CD4-positive, alpha-beta T cell treated with Interleukin-17A for 1 hour (primary cell): Measurements from ENCODE around the gene TEF.
"Not testable (repeated sequence)": the region's sequence is repeated elsewhere in the genome, so short reads cannot be mapped to it uniquely, and the experiment has no call there.

Experiments used
- DNase-seq: peaks from one replicate; pipeline ENCODE4 v3.0.0-alpha.2; 2020

Gene TEF

GRCh38 chr22:41383085-41383484 lies 1.3 kb downstream of the TEF start:
- no peak for DNase-seq

DNA sequence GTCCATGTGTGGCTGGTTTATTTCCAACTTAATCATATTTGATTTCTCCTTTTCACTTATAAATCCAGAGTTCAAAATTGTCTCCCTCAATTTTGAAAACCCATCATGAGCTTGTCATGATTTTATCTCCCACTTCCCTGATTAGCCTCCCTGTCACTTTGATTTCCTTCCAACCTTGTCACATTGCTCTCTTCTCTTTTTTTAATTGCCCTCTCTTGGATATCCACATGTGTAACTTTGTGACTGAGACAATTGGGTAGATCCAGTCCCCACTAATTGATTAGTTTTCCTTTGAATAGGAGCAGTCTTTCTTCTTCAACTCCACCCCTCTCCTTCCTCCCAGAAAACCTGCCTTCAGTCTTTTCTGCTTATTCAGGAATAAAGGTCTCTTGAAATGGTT lies 2.4 kb downstream of the TEF start:
- no peak for DNase-seq

- no peak for DNase-seq
Measured at GRCh38 chr22:41387341-41387740, 5.6 kb downstream of the TEF start.

- DNase-seq: no peak
Measured at GRCh38 chr22:41394012-41394356, 12.2 kb downstream of the TEF start.

- no peak for DNase-seq
Measured at GRCh38 chr22:41395531-41396240, 13.9 kb downstream of the TEF start.

DNA sequence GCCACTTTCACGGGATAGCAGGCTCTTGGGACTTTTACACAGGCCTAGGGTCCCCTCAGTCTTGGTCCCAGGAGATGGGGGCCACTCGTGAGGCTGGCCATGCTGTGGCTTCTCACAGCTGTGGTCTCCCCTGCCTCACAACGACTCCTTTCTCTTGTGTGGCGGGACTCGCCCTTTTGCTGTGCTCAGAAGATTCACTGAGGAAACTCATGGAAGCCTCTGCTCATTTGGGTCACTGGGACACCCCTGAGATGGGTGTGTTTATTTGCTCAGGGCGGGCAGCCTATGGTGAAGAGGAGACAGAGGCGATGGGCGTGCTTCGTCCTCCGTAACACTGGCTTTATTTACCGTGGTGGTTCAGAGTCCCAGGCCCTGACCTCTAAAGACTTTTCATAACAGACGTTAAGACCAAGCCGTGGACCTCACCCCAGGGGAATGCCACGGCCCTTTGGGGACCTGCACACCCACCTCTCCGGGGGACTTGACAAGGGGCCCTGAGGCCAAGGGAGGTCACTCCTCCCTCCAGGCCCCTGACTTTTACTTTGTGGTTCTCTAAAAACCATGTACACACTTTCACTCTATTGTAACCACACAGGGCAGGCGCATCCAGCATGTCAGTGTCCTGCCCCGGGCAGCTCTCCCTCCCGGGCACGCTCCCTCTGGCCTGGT lies 15.5 kb downstream of the TEF start:
- no peak for DNase-seq

GRCh38 chr22:41398921-41399320 lies 17.2 kb downstream of the TEF start:
- no peak for DNase-seq

DNA sequence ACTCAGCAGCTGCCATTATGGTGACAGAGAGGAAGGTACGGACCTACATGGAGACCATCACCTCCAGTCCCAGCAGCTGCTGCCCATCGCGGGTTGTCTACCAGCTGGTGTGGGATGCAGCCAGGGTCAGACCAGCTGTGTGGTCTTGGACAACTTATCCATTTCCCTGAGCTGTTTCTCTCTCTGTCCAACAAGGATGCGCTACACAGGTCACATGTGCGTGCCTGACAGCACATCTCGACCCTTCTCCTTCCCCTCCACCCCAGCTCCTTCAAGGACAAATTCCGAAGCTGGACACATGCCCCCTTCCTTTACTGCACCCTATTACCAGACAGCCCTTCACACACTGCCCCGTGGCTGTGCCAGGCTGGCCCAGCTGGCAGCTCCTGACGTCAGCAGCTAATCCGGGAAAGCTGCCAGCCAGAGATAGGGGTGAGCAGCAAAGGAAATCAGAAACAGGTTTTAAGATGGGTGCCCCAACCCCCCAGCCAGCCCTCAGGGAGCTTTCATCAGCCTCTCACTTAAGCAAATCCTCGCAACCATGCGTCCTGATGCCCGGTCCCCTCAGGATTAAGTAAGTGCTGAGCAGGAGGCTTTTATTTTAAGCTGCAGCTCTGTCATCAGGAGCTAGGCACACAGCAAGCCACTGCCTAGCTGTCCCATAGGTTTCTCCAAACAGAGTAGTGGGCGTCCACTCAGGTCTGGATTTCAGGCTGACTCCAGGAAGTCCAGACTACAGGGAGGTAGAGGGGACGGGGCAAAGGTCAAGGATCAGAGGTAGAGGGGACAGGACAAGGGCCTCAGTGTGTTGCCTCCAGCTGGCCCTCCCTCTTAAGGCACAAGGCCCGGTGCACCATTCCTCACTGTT lies 20.3 kb downstream of the TEF start:
- no peak for DNase-seq

DNA sequence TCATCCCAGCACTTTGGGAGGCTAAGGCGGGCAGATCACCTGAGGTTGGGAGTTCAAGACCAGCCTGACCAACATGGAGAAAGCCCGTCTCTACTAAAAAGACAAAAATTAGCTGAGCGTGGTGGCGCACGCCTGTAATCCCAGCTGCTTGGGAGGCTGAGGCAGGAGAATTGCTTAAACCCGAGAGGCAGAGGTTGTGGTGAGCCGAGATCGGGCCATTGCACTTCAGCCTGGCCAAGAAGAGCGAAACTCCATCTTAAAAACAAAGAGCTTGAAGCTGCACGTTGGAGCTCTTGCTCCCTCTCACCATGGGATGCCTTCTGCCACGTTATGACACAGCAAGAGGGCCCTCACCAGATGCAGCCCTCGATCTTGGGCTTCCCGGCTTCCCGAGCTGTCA lies 21.1 kb downstream of the TEF start:
- DNase-seq: not testable (repeated sequence)

GRCh38 chr22:41403532-41404318 lies 22.0 kb downstream of the TEF start:
- peak; percentile 91 for DNase-seq

DNA sequence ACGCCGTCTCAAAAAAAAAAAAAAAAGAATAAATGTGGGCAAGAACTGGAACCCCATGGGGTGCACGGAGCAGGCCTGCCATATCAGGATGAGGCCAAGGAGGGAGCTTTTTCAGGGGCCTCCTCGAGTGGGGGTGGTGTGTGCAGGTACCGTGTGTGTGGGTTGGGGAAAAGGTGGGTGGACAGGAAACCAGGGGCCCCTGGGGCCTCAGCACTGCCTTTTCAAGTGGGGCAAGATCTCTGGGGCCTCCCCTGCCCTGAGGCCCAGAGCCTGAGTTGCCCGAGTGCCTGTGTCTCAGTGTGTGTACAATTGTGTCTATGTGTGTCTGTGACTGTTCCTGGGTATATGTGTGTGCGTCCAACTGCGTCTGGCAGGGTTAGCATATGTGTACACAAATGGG lies 23.8 kb downstream of the TEF start:
- DNase-seq: no peak

GRCh38 chr22:41406410-41406809 lies 24.7 kb downstream of the TEF start:
- DNase-seq: no peak

GRCh38 chr22:41407433-41407832 lies 25.7 kb downstream of the TEF start:
- DNase-seq: no peak

- no peak for DNase-seq
Measured at GRCh38 chr22:41408665-41409064, 26.9 kb downstream of the TEF start.

DNA sequence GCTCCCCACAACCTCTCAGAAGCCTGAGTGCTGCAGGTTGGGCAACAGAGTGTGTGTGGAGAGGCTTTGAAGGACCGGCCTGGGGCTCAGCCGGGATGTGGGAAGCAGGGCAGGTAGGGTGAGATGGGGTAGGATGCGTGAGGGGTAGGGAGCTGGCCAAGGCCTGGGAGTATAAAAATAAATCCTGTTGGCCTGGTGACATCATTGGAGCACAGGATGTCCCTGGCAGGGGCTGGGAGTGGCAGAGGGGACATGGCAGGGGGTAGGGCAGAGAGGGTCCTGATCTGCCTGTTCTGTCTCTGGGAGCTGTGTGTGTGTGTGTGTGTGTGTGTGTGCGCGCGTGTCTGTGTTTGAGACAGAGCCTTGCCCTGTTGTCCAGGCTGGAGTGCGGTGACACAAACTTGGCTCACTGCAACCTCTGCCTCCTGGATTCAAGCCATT lies 28.6 kb downstream of the TEF start:
- no peak for DNase-seq

DNA sequence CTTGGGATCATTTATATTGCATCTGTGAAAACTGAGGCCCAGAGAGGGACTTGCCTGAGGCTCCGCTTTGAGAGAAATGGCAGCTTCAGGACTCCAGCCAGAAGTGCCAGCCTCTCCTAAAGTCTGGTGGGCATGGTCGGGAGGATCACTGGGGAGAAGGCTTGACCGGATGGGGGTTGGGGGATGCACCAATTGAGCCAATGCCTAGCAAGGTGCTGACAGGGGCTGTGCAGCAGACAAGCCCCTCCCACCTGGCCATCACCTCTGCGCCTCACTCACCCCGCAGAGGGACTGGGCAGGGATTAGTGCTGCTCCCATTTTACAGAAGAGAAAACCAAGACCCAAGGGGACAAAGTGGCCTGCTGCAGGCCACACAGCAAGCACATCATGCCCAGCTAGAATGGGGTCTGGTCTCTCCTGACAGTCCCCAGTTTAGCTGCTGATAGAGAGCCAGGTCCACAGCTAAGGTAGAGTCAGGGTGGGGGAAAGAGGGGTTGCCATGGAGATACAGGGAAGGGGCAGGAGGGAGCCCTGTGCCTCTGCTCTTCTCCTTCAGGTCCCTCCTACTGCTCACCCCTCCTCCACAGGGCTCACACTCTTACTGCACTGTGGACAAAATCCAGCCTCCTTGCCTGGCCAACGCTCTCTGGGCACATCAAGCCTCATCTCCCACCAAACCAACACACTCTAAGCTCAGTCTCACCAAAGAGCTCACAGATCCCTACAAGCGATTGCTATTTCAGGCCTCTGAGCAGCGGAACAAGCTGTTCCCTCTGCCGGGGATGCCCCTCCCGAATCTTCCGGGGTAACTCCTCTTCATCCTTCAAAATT lies 29.5 kb downstream of the TEF start:
- no peak for DNase-seq

DNA sequence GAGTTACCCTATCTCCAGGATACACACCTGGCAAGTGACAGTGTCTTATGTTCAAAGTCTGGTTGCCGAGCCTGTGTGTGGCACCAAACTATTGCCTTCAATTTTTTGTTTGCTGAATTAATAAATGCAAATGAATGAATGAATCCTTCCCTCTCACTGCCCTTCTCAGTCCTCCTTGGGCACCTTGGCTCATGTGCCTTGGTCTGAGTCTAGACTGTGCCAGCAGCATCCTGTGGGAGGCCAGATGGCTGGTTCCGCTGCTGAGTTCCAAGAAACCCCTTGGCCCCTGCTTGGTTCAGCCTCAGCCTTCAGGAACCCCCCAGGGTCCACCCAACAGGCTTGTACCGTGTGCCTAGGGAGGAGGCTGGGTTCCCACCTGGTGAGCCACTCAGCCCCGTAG lies 33.8 kb downstream of the TEF start:
- DNase-seq: no peak

DNA sequence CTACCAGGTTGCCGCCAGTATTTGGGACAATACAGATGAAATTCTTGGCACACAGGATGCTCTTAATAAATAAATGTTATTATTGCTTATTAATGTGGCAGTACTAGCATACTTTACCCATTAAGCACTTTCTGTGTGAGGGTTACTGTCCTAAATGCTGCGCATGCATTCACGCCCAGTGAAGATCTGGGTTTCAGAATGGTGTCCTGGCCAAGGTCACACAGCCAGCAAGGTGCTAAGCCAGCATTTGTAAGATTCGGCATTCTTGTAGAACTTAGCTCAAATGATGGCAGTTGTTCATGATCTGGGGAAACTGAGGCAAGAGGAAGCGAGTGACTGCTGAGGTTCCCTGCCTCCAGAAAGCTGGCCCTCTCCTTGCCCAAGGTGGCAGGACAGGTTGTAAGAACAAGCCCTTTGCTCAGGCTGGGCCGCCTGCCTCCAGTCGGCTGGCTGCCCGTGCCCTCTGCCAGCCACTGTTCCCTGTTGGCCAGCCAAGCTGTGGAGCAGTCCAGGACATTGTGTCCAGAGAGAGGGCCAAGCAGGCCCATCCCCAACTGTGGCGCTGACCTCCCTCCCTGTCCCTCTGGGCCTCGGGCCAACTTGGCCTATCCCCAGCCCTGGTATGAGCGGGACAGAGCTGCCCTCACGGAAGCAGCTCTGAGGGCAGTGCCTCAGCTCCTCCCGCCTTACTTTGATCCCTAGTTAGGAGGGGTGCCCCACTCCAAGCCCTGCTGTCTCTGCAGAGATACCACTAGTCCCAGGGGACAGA lies 36.1 kb downstream of the TEF start:
- DNase-seq: no peak

DNA sequence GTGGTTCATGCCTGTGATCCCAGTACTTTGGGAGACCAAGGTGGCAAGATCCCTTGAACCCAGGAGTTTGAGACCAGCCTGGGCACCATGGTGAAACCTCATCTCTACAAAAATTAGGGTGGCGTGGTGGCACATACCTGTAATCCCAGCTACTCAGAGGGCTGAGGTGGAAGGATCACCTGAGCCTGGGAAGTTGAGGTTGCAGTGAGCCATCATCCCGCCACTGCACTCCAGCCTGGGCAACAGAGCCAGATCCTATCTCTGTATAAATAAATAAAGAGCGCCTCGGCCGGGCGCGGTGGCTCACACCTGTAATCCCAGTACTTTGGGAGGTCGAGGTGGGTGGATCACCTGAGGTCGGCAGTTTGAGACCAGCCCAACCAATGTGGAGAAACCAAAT lies 37.0 kb downstream of the TEF start:
- no peak for DNase-seq

DNA sequence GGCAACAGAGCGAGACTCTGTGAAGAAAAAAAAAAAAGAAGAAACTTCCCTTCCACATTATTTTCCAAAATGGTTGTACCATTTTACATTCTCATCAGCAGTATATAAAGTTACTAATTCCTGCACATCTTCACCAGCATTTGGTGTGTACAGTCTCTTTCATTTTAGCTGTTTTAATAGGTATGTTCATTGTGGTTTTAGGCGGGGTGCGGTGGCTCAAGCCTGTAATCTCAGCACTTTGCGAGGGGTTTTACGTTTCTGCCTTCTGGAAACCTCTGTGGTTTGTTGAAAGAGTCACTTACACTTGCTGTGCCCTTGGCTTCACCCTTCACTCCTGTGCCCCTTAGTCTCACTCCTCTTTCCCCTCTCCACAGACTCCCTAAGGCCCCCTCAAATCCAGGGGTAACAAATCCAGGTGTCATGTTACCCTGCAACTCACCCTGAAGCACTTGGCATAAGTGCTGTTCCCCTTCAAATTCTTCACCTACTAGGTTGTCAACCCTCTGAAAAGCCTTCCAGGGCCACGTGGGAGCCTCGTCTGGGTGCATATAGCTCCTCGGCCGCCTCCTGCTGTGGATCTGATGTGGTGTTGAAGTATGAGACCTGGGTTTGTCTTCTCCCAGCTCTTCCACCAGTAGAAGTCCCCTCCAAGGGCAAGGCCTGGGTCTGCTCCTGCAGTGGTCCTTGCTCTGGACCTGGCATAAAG lies 44.1 kb downstream of the TEF start:
- peak; percentile 63 for DNase-seq
